Kidney epithelial cell (primary cell): ENCODE data around the gene GID8. TPM values are rescaled to one million over a fixed set of nuclear protein-coding genes. Genes with fewer than 3 reads are reported as not detected.

Source experiments
- DNase-seq: peaks from one replicate; pipeline ENCODE4 v3.0.0-alpha.2; 2010; ENCODE audit warnings: low read depth
- H3K27me3 ChIP-seq: 2 replicates; pipeline ENCODE4 v1.6.0; 2011; ENCODE audit warnings: low read length; ENCODE audit not compliant: control insufficient read depth, insufficient read depth
- H3K36me3 ChIP-seq: 2 replicates; pipeline ENCODE4 v1.5.1; 2011; ENCODE audit warnings: low read length; ENCODE audit not compliant: control insufficient read depth, insufficient read depth
- H3K4me3 ChIP-seq: 2 replicates; pipeline ENCODE4 v1.5.1; 2011; ENCODE audit warnings: low read depth, mild to moderate bottlenecking, control low read depth, low read length
- total RNA-seq: library from RNA; depleted of rRNA; stranded (reverse); fragments of >200 nt; gene quantifications from 2 replicates; pipeline ENCODE4 v1.2.3, GENCODE V29; 2015
- TF ChIP-seq, protein P1 (sequence below): IDR thresholded peaks from 2 replicates; pipeline ENCODE4 v1.5.1; 2011; ENCODE audit warnings: mild to moderate bottlenecking, moderate library complexity, low read length, control low read depth, inconsistent platforms; ENCODE audit not compliant: insufficient read depth, poor library complexity, severe bottlenecking

GID8 gene
- total RNA-seq, 1 donor from 2014 or later: 32.9 TPM

DNA sequence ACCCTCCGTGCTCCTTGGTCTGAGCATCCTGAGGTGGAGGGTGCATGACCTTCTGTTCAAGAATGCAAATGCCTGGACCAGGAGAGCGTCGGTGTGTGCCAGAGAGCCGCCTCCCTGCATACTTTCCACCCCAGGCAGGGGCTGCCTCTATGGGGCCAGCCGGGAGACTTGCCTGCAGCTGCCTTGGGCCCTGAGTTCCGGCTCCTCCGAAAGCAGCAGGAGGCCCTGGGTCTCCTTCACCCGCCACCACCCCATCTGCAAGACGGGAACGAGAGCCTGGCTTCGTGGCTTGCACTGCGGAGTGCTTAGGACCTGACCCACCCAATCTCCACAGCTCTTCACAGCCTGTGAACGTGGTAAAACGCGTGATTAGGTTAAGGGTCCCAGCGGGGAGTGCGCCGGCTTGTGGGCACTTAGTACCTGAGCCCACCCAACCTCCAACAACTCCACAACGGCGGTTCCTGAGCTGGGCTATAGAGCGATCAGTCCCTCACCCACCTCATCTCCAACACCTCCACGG, 52.4 kb downstream of the GID8 start:
- no peak for DNase-seq
- no peaks in the 10 kb centered on the region for H3K36me3 ChIP-seq
- H3K4me3 ChIP-seq: no peak overlapping the region
- TF ChIP-seq, protein P1, sequence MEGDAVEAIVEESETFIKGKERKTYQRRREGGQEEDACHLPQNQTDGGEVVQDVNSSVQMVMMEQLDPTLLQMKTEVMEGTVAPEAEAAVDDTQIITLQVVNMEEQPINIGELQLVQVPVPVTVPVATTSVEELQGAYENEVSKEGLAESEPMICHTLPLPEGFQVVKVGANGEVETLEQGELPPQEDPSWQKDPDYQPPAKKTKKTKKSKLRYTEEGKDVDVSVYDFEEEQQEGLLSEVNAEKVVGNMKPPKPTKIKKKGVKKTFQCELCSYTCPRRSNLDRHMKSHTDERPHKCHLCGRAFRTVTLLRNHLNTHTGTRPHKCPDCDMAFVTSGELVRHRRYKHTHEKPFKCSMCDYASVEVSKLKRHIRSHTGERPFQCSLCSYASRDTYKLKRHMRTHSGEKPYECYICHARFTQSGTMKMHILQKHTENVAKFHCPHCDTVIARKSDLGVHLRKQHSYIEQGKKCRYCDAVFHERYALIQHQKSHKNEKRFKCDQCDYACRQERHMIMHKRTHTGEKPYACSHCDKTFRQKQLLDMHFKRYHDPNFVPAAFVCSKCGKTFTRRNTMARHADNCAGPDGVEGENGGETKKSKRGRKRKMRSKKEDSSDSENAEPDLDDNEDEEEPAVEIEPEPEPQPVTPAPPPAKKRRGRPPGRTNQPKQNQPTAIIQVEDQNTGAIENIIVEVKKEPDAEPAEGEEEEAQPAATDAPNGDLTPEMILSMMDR: no peak
- H3K27me3 ChIP-seq: peaks cover 41% of the 10 kb centered on the region

DNA sequence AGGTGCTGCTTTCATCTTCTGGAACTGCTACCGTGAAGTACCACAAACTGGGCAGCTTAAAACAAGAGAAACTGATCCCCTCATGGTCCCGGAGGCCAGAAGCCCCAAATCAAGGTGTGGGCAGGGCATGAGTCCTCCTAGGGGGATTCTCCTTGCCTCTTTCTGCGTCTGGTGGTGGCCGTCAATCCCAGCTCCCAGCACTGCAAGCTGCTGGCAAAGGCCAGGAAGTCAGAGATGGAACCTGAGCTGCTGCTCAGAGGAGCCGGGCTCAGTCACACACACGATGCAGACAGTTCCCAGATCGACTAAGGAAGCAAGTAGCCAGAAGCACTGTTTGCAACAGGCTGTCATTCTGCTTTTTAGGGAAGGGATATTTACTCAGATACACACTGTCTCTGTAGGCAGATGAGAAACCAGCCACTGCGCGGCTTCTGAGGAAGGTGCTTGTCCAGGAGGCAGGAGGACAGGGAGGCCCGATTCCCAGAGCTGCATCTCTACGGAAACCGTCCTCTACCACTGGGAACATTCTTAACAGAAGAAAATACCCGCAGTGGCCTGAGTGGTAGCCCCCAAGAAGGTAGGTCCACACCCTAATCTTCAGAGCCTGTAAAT, 53.4 kb downstream of the GID8 start:
- DNase-seq: no peak
- Histone ChIP-seq H3K4me3 (no peak overlapping the region), H3K36me3 (no peaks in the 10 kb centered on the region), H3K27me3 (peaks cover 43% of the 10 kb centered on the region)
- TF ChIP-seq, protein P1: no peak

DNA sequence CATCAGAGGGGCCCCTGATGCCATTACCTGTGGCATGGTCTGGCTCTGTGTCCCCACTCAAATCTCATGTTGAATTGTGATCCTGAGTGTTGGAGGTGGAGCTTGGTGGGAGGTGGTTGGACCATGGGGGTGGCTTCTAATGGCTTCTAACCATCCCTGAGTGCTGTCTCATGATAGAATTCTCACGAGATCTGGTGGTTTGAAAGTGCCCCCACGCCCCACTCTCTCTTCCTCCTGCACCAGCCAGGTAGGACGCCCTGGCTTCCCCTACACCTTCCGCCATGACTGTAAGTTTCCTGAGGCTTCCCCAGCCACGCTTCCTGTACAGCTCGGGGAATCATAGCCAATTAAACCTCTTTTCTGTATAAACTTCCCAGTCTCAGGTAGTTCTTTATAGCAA, 53.9 kb downstream of the GID8 start:
- Histone ChIP-seq H3K27me3 (peaks cover 47% of the 10 kb centered on the region), H3K36me3 (no peaks in the 10 kb centered on the region), H3K4me3 (no peak overlapping the region)
- TF ChIP-seq, protein P1: no peak
- no peak for DNase-seq

DNA sequence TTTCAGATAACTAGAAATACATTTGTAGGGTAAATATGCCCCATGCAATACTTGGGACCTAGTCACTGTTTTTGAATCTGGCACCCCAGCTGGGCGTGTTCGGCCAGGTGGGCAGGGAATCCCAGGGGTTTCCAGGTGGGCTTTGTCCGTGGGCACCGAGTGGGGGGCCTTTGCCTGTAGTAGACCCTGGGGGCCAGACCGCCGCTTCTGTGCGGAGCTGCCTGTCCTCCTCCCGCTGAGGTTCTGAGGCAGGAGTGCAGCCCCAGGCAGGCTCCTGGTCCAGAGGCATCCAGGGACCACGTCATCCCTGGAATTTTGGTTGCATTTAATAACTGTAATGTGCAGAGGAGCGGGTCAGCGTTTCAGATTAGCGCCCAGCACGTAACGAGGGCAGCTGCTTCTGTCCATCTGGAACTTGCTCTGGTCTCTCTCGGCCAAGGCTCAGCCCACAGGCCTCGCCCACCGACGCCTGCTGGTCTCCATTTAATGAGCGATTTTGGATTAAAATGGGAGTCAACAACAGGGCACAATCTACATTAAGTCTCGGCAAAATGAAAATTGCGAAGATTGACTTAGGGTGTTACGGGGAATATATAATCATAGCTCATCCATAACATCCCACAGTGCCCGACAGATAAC, 56.0 kb downstream of the GID8 start:
- Histone ChIP-seq H3K27me3 (peaks cover 53% of the 10 kb centered on the region), H3K36me3 (no peaks in the 10 kb centered on the region)
- TF ChIP-seq, protein P1: no peak

GRCh38 chr20:62994869-62995281, 56.9 kb downstream of the GID8 start:
- H3K4me3 ChIP-seq: no peak overlapping the region
- H3K36me3 ChIP-seq: no peaks in the 10 kb centered on the region
- peaks cover 62% of the 10 kb centered on the region for H3K27me3 ChIP-seq
- TF ChIP-seq, protein P1: no peak
- DNase-seq: no peak

More for the DNA sequence above, 56.0 kb downstream of the GID8 start:
- H3K4me3 ChIP-seq: no peak overlapping the region
- DNase-seq: no peak

DNA sequence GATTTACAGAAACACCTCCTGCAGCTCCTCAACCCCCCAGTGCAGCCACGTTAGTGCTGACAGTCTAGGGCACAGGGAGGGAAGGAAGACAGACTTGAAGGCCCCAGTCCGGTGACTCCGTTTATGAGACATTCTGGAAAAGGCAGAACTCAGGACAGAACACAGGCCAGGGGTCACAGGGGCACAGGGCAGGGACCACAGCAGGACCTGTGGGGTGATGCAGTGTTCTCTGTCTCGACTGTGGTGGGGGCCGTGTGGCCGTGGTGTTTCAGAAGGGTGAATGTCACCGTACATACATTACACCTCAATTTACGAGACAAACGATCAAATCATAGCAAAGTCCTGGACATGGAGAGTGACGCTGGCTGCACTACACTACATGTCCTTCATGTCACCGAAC, 57.5 kb downstream of the GID8 start:
- H3K27me3 ChIP-seq: peaks cover 64% of the 10 kb centered on the region
- TF ChIP-seq, protein P1: no peak
- no peak for DNase-seq
- H3K4me3 ChIP-seq: no peak overlapping the region
- no peaks in the 10 kb centered on the region for H3K36me3 ChIP-seq
